ENCODE data around the gene BRF1. TPM values are rescaled to one million over a fixed set of nuclear protein-coding genes. Genes with fewer than 3 reads are reported as not detected.
A peak's percentile ranks its signal among the peaks of the same experiment; 100 is the strongest.
"Not testable (repeated sequence)": the region's sequence is repeated elsewhere in the genome, so short reads cannot be mapped to it uniquely, and the experiment has no call there.

The BRF1 gene
- total RNA-seq, 1 donor from 2014 or later, result 46.6 TPM

DNA sequence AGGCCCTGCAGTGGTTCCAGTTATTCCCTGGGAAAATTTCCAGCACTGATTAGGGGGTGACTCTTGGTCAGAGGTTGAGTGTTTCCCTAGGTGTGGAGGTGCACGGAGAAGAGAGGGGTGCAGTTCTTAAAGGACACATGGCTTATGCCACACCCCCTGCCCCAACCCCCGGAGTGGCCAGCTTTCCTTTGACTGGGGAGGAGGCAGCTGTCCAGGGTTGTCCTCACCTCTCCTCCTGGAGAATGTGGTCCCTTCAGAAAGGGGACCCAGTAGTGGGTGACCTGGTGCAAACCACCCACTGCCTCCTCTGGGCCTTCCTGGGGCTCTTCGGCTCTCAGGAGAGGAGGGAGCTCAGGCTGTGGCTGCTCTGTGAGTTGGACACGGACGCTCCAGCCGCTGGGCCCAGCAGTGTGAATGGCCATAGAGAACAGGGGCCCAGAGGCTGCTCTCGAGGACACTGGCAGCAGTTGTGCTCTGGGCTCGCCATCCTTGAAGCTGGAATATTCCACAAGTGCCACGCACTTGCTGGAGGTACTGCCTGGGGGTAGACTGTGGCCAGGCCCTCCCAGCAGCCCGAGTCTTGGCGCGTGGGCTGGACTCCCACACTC is 27.4 kb upstream of the BRF1 start:
- Mint-ChIP-seq H3K27ac (no peak overlapping the region), H3K36me3 (ENCODE audit: low read depth) (no peaks in the 10 kb centered on the region), H3K27me3 (no peaks in the 10 kb centered on the region), H3K4me1 (peaks cover 11% of the 10 kb centered on the region), H3K4me3 (no peak overlapping the region), H3K9me3 (no peaks in the 10 kb centered on the region)
- intact Hi-C loops (cut with micrococcal nuclease), result no loop called here
- no peak for DNase-seq

DNA sequence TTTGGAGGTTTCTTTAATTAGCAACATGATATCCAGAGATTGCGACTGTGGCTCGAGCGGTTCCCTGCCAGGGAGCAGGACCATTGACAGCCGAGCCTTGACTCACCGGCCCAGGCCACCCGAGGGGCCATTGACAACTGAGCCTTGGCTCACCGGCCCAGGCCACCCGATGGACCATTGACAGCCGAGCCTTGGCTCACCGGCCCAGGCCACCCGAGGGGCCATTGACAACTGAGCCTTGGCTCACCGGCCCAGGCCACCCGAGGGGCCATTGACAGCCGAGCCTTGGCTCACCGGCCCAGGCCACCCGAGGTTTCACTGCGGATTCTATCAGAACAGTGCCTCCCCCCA is 26.9 kb upstream of the BRF1 start:
- DNase-seq; H3K27me3 Mint-ChIP-seq; H3K9me3 Mint-ChIP-seq; intact Hi-C loops (cut with micrococcal nuclease); H3K27ac Mint-ChIP-seq; H3K4me3 Mint-ChIP-seq; H3K36me3 Mint-ChIP-seq (ENCODE audit: low read depth): not testable (repeated sequence)
- H3K4me1 Mint-ChIP-seq, result peaks cover 16% of the 10 kb centered on the region

DNA sequence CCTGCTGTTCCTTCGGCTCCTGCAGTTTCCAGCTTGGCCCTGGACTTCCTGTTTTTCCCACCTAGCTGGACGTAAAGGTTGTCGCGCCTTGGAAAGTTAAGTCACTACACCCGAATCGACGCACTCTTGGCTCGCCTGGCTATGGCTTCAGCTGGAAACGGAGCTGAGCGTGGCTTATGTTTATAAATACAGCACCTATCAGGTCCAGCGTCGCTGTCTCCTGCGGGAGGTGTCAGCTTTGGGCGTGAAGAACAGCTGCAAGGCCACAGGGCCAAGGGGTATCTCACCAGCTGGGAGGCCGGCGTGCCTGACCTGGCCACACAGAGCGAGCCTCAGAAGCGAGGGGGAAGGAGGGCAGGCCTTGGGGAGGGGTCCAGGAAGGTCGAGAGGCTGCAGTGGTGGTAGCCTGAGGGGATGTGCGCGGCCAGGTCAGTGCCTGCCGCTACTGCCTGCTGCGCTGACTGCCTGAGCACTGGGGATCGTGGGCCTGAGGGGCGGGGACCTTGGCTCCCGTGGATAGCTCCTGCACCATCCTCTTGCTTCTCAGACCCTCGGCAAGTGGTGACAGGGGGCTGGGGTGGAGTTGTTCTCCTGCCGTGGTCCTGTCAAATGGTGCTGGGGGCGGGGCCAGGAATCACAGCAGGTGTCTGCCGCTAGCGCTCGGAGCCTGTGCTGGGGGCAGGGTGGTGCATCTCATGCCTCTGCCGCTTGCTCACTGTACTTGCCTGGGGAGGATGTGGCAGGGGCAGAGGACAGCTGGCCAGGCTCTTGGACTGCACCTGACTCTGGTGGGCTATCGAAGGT is 26.3 kb upstream of the BRF1 start:
- no peaks in the 10 kb centered on the region for H3K9me3 Mint-ChIP-seq
- no peak for DNase-seq
- intact Hi-C loops (cut with micrococcal nuclease), result no loop called here
- H3K27me3 Mint-ChIP-seq, result no peaks in the 10 kb centered on the region
- peaks cover 18% of the 10 kb centered on the region for H3K4me1 Mint-ChIP-seq
- H3K27ac Mint-ChIP-seq, result no peak overlapping the region
- peaks cover 4% of the 10 kb centered on the region for H3K36me3 Mint-ChIP-seq (ENCODE audit: low read depth)
- H3K4me3 Mint-ChIP-seq, result no peak overlapping the region

DNA sequence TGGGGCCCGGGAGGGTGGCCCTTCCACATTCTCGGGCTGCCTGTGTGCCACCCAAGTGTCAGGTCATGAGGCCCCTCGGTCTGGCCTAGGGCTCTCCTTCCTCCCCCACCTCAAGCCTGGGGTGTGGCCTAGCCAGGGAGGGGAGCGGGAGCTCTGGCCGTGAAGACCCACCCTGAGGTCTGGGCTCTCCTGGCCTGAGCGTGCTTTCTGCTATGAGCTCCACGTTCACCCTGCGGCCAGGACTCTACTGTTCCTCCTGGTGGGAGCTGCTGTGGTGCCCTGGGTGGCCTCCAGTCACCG is 25.7 kb upstream of the BRF1 start:
- intact Hi-C loops (cut with micrococcal nuclease), result no loop called here
- peaks cover 4% of the 10 kb centered on the region for H3K36me3 Mint-ChIP-seq (ENCODE audit: low read depth)
- no peak overlapping the region for H3K27ac Mint-ChIP-seq
- no peak overlapping the region for H3K4me3 Mint-ChIP-seq
- no peak for DNase-seq
- peaks cover 14% of the 10 kb centered on the region for H3K4me1 Mint-ChIP-seq
- H3K9me3 Mint-ChIP-seq, result no peaks in the 10 kb centered on the region
- no peaks in the 10 kb centered on the region for H3K27me3 Mint-ChIP-seq

DNA sequence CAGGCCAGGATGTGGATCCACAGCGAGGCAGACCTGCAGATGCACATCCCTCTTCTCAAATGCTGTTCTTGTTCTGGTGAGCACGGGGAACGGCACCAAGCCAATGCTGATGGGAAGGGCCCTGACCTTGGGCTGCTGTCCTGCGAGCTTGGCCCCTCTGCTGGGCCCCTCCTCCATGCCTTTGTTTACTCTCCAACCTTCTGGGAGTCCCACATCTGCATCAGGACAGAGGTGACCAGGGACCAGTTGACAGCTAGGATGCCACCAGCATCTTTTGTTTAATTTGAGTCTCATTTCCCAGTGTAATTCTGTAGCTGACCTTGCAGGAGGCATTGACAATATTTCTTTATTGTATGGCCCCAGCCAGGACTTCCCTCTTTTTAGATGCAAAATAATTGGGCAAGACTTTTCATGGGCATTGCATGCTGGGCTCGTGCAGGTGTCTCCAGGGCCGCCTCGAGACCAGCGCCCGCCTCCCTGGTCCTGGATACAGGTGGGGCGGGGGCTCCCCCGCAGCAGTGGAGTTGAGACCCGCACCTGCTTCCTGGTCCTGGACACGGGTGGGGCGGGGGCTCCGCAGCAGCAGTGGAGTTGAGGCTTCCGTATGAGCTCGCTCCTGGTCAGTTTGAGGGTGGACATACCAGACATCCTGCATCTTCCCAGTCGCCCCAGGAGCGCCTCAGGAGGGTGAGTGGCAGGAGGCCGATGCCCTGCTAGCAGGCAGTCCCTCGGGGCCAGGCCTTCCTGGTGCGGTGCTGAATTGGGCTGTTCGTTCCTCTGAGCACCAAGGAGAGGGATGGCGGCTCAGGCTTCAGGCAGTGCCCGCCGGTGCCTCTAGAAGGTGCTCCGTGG is 25.1 kb upstream of the BRF1 start:
- intact Hi-C loops (cut with micrococcal nuclease), result no loop called here
- peaks cover 4% of the 10 kb centered on the region for H3K36me3 Mint-ChIP-seq (ENCODE audit: low read depth)
- no peak overlapping the region for H3K27ac Mint-ChIP-seq
- no peaks in the 10 kb centered on the region for H3K27me3 Mint-ChIP-seq
- H3K9me3 Mint-ChIP-seq, result no peaks in the 10 kb centered on the region
- peaks cover 14% of the 10 kb centered on the region for H3K4me1 Mint-ChIP-seq
- no peak for DNase-seq
- H3K4me3 Mint-ChIP-seq, result no peak overlapping the region

DNA sequence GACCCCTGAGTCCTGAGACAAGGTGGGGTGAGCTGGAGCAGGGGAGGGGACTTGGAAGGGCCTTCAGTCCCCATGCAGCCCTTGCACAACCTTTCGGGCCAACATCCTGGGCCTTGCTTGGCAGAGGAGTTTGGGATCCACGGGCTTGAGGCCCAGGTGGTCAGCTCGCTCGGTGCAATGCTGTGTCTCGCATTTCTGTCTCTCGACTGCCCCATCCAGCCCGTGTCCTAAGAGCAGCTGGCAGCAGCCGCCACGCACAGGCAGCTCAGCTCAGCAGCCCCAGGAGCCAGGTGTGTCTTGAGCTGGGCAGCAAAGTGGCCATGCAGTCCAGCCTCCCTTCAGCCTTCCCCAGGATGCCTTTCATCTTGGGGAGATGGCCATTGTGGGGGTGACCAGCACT is 24.5 kb upstream of the BRF1 start:
- H3K4me1 Mint-ChIP-seq, result peaks cover 11% of the 10 kb centered on the region
- H3K9me3 Mint-ChIP-seq, result no peaks in the 10 kb centered on the region
- DNase-seq, result no peak
- intact Hi-C loops (cut with micrococcal nuclease), result no loop called here
- H3K27me3 Mint-ChIP-seq, result no peaks in the 10 kb centered on the region
- H3K27ac Mint-ChIP-seq, result no peak overlapping the region
- no peak overlapping the region for H3K4me3 Mint-ChIP-seq
- peaks cover 4% of the 10 kb centered on the region for H3K36me3 Mint-ChIP-seq (ENCODE audit: low read depth)

DNA sequence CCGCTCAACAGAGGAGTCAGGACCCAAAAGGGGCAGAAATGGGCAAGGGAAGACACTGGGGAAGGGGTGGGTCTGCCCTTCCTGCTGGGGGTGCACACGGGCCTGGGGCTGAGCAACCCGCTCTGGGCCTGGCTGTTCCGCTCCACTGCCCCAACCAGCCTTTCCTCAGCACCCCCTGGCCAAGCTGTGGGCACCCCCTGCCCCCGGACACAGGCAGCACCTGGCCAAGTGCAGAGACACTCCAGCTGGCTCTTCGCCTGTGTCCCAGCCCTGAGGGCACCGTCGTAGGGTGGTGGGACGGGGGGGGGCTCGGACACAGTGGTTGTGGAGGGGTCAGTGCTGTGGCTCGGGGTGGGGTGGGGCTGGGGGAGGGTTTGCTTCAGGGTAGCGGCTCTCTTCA is 24.1 kb upstream of the BRF1 start:
- intact Hi-C loops (cut with micrococcal nuclease), result no loop called here
- H3K4me3 Mint-ChIP-seq, result no peak overlapping the region
- DNase-seq, result no peak
- H3K27me3 Mint-ChIP-seq, result no peaks in the 10 kb centered on the region
- H3K9me3 Mint-ChIP-seq, result no peaks in the 10 kb centered on the region
- peaks cover 4% of the 10 kb centered on the region for H3K36me3 Mint-ChIP-seq (ENCODE audit: low read depth)
- peaks cover 11% of the 10 kb centered on the region for H3K4me1 Mint-ChIP-seq
- H3K27ac Mint-ChIP-seq, result no peak overlapping the region

DNA sequence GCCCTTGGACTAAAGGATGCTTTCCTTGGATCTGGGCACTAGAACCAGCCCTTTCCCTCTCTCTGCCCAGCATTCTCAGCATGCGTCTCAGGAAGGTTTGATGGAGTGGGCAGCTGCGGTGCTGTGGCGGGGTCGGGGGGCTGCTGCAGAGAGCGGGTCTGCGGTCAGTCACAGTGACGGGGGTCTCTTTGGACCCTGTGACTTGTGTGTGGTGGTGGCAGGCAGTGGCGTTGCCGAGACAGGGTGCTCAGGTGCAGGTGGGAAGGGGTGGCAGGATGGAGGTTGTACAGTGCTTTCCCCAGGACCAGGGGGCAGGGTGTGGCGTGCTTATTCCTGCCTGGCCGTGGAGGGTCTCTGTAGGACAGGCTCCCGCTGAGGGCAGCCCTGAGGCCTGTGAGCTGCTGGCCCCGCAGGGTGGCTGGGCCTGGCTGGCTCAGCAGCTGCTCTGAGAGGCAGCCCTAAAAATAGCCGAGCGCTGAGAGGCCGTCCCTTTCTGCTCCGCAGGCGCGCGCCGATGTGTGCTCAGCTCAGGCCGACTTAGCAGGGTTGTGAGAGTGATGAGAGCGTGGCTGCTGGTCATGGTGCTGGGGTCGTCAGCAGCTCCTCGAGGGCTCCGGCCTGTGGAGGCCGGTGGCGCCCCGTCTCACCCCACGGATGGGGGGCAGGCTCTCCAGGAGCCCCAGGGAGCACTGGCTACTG is 23.4 kb upstream of the BRF1 start:
- Mint-ChIP-seq H3K4me3 (no peak overlapping the region), H3K27me3 (no peaks in the 10 kb centered on the region), H3K36me3 (ENCODE audit: low read depth) (peaks cover 4% of the 10 kb centered on the region), H3K4me1 (peaks cover 13% of the 10 kb centered on the region), H3K9me3 (no peaks in the 10 kb centered on the region), H3K27ac (no peak overlapping the region)
- intact Hi-C loops (cut with micrococcal nuclease), result no loop called here
- DNase-seq, result no peak

DNA sequence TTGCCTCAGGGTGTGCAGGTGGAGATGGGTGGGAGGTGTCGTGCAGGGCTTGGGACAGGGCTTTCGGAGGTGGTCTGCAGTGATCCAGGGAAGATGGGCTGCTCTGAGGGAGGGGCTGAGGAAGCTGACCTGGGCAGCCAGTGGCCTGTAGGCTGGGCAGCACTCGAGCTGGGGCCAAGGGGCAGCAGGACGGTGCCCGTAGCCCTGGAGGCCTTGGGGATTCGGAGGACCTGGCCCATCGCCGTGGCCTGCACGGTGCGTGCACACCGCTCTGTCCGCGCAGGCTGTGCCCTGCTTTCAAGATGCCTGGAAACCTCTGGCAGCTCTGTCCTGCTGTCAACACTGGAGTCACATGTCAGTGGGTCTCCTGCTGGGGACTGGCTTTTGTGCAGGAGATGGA is 22.9 kb upstream of the BRF1 start:
- Mint-ChIP-seq H3K4me3 (no peak overlapping the region), H3K27me3 (no peaks in the 10 kb centered on the region), H3K9me3 (no peaks in the 10 kb centered on the region), H3K36me3 (ENCODE audit: low read depth) (peaks cover 4% of the 10 kb centered on the region), H3K4me1 (peaks cover 13% of the 10 kb centered on the region), H3K27ac (no peak overlapping the region)
- intact Hi-C loops (cut with micrococcal nuclease), result no loop called here
- no peak for DNase-seq

DNA sequence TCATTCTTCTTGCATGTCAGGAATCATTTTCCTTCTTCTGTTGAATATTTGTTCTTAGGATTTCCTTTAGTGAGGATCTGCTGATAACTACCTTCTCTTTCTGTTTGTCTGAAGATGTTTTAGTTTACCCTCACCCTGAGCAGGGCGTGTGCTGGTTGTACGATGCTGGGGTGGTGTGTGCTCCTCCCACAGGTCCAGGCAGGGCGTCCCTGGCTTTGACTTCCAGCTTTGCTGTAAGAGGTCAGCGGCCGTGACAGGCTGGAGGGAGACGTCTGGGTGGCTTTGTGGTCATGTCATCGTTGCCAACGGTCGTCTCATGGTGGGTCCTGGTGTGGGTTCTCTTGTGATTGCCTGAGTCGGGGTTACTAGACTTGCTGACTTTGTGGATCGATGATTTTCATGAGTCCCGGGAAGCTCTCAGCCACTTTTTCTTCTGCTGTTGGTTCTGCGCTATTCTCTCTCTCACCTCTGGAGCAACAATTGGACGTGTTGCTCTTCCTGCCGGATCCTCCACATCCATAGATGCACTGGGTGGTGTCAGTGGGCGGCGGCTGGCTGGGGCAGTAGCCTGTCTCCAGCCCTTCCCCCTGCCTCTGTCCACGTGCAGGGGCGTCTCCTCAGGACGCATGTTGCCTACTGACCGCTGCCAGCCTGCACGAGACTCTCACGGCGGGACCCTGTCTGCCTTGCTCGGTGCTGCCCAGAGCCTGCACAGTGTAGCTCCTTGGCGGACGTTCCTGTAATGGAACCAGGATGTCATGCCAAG is 22.2 kb upstream of the BRF1 start:
- no peak overlapping the region for H3K4me3 Mint-ChIP-seq
- intact Hi-C loops (cut with micrococcal nuclease), result no loop called here
- no peak for DNase-seq
- H3K4me1 Mint-ChIP-seq, result peaks cover 13% of the 10 kb centered on the region
- H3K27me3 Mint-ChIP-seq, result no peaks in the 10 kb centered on the region
- no peaks in the 10 kb centered on the region for H3K9me3 Mint-ChIP-seq
- H3K27ac Mint-ChIP-seq, result no peak overlapping the region
- H3K36me3 Mint-ChIP-seq (ENCODE audit: low read depth), result peaks cover 4% of the 10 kb centered on the region

DNA sequence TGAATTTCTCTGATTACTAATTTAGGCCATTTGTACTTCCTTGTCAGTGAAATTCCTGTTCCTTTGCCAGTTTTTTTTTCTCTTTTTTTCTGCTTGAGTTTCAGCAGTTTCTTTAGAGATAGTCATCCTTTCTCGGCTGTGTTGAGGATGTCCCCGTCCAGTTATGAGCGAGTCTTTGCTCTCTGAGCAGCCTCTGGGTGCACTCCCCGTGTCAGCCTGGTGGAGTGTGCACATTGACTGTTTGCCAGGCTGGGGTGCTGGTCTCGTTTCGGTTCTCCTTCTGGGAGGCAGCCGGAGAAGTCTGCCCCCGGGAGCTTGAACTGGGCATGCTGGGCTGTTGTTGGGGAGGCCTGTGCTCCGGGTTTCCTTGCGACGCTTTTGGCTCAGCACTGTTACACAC is 16.7 kb upstream of the BRF1 start:
- intact Hi-C loops (cut with micrococcal nuclease), result no loop called here
- peaks cover 3% of the 10 kb centered on the region for H3K27me3 Mint-ChIP-seq
- H3K9me3 Mint-ChIP-seq, result no peaks in the 10 kb centered on the region
- peaks cover 2% of the 10 kb centered on the region for H3K36me3 Mint-ChIP-seq (ENCODE audit: low read depth)
- H3K4me1 Mint-ChIP-seq, result peaks cover 23% of the 10 kb centered on the region
- no peak for DNase-seq
- H3K4me3 Mint-ChIP-seq, result no peak overlapping the region
- no peak overlapping the region for H3K27ac Mint-ChIP-seq

DNA sequence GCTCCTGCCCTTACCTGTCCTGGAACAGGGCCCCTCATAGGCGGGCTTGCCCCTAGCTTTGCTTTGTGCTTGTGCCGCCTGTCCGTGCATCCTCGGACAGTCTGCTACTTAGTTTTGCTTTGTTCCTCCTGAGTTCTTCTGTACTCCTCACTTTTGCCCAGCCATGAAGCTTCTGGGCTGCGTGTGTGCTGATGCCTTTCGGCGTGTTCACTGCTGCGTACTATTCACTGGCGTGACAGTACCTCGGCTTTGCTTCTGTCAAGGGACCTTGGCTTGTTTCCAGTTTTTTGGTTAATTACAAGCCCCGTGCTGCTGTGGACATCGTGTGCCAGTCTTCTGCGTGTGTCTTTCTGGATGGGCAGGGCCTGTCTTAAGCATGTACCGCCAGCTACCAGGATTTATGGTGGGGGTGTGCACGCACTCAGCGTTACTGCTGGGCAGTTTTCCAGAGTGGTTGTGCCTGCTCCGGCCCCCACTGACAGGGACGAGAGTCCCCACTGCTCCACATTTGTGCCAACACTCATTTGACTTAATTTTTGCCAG is 16.2 kb upstream of the BRF1 start:
- Mint-ChIP-seq H3K9me3 (no peaks in the 10 kb centered on the region), H3K27ac (no peak overlapping the region), H3K36me3 (ENCODE audit: low read depth) (no peaks in the 10 kb centered on the region), H3K27me3 (peaks cover 3% of the 10 kb centered on the region), H3K4me1 (peaks cover 22% of the 10 kb centered on the region), H3K4me3 (peak overlapping the region; percentile 89)
- DNase-seq, result no peak
- intact Hi-C loops (cut with micrococcal nuclease), result no loop called here

DNA sequence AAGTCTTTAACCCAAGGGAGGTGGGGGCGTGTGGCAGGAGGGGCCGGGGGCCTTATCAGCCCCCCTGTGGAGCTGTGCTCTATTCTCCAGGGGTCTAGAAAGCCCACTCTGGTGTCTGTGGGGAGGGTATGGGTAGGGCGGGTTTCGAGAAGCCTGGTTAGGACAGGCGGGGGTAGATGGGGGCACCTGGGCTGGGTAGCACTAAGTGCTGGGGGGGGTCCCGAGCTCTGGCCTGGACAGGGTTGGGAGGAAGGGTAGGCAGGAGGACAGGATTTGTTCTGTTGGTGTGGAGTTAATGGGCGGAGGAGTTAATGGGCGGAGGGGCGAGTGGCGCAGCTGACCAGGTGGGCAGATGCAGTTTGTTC is 15.8 kb upstream of the BRF1 start:
- Mint-ChIP-seq H3K27ac (no peak overlapping the region), H3K27me3 (peaks cover 3% of the 10 kb centered on the region), H3K4me1 (peaks cover 22% of the 10 kb centered on the region), H3K36me3 (ENCODE audit: low read depth) (no peaks in the 10 kb centered on the region), H3K9me3 (no peaks in the 10 kb centered on the region), H3K4me3 (peak overlapping the region; percentile 89)
- intact Hi-C loops (cut with micrococcal nuclease), result no loop called here
- no peak for DNase-seq

All from activated CD4-positive, alpha-beta T cell treated with anti-CD3 and anti-CD28 coated beads, Interleukin-2, amount 10 ng/mL, durations not matched to agents 24 days and 14 days (primary cell).